ENCODE measurements around the gene PRKAG2.
"Not testable (repeated sequence)": the region's sequence is repeated elsewhere in the genome, so short reads cannot be mapped to it uniquely, and the experiment has no call there.

PRKAG2 gene

DNA sequence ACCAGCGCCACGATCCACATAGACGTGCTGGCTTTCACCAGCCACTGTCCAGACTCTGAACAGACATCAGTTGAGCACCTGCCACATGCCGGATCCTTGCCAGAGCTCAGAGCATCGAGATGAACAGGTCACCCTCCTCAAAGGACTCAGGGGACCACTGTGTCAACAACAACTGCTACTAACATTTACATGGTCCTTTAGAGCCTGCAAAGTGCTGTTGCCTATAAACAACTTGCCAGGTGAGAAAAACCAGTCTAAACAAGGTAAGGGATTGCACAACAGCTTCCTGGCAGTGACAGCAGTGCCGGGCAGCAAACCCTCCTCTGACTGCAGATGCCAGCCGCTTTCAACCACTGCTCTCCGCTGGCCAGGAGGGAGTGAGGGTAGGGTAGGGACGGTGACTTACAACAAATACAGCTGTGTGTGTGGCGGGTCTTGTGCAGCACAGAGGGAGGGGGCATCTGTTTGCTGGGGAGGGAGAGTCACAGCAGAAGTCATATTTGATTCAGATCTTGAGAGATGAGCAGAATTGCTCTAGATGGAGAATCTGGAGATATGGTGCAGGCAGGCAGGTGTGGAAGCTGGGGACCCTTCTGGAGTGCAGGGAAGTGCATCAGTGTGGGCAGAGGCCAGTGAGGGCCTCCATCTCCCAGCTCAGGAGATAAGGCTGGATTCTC is 324.4 kb downstream of the PRKAG2 start:
- no peak for DNase-seq (ENCODE audit: low read depth in 2 of 2)

DNA sequence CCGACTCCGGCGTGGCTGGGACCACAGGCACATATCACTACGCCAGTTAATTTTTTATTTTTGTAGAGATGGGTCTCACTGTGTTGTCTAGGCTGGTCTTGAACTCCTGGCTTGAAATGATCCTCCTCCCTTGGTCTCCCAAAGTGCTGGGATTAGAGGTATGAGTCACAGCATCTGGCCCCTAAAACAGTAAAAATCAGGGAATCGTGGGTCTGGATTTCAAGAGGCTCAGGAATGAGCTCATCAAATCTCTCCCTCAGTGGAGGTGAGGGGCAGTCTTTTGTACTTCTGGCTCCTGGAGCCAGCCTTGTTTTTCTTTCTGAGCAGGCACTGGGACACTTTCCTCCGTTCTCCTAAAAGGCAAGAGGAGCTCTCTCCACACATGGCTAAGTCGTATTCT is 325.1 kb downstream of the PRKAG2 start:
- DNase-seq (ENCODE audit: low read depth in 2 of 2), result no peak

DNA sequence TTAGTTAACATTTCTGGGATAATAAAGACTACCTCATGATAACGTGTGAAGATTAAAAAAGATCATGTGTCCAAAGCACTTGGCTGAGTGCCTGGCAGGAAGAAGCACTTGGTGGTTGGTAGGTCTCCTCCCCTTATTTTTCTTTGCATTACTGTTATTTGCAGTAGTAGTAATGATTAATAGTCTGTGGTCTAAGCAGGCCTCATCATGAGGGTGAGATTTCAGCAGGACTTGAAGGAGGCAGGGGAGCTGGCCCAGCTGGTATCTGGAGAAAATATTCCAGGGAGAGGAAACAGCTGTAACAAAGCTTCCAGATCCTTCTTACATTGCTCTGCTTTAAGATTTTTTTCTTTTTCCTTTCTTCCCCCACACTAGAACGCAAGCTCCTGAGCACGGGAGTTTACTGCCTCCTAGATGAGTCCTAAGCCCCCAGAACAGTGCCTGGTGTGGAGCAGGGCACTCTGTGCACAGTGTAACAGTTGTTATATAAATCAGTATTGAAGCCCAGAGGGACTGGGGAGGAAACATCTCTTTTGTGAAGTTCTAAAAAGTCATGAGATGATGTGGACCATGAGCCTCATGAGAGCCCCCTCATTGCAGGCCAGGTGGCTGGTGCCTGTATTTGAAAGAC is 326.1 kb downstream of the PRKAG2 start:
- peak; percentile 76 to 80 for DNase-seq (ENCODE audit: low read depth in 2 of 2)

DNA sequence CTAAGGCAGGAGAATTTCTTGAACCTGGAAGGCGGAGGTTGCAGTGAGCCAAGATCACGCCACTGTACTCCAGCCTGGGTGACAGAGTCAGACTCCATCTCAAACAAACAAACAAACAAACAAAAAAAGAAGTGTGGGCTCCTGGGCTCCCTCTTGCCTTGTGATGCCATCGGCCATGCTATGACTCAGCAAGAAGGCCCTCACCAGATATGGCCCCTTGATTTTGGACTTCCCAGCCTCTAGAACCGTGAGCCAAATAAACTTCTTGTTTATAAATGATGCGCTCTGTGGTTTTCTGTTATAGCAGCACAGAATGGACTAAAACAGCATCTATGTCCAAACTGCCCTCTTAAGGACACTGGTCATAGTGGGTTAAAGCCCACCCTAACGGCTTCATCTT is 327.3 kb downstream of the PRKAG2 start:
- no peak for DNase-seq (ENCODE audit: low read depth in 2 of 2)

DNA sequence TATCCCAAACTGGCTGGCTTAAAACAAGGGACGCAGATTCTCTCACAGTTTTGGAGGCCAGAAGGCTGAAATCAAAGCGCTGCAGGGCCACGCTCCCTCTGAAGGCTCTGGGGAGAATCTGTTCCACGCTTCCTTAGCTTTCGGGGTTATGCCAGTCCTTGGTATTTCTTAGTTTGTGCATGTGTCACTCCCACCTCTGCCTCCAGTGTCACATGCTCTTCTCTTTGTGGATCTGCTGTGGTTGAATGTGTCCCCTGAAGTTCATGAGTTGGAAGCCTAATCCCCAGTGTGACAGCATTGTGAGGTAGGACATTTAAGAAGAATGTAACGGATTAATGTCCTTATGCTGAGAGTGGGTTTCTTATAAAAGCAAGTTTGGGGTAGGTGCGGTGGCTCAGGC is 327.8 kb downstream of the PRKAG2 start:
- DNase-seq (ENCODE audit: low read depth in 2 of 2), result no peak

- no peak for DNase-seq (ENCODE audit: low read depth in 2 of 2)
Observed at GRCh38 chr7:151544183-151544582, 332.7 kb downstream of the PRKAG2 start.

GRCh38 chr7:151542606-151543130 is 334.2 kb downstream of the PRKAG2 start:
- no peak for DNase-seq (ENCODE audit: low read depth in 2 of 2)

GRCh38 chr7:151541709-151542499 is 335.0 kb downstream of the PRKAG2 start:
- no peak for DNase-seq (ENCODE audit: low read depth in 2 of 2)

GRCh38 chr7:151540146-151540545 is 336.8 kb downstream of the PRKAG2 start:
- DNase-seq (ENCODE audit: low read depth in 2 of 2), result no peak

DNA sequence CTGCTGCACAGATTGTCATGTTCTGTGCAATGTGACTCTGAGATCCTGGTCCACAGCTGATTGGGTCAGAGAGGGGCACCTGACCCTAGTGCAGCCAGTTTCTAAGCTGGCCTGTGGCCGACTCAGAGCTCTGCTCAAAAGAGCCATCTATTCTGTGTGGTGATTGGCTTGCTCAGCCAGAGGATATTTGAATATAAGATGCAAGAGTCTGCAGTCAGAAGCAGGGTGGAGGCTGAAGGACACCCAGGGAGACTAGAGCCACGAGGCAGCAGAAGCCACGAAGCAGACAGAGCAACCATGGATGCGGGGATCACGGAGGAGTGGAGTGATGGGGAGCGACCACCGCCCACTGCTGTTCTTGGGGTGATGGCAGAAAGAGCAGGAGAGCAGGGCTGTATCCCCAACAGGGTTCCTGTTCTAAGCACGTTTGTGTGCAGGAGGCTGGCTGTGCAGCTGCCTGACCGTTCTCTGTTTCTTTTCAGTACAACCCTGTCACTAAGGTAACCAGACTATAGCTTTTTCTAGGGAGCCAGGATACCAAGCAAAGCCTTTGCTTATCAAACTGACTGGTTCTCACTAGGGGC is 337.7 kb downstream of the PRKAG2 start:
- DNase-seq (ENCODE audit: low read depth in 2 of 2), result no peak

GRCh38 chr7:151537818-151538561 is 338.9 kb downstream of the PRKAG2 start:
- DNase-seq (ENCODE audit: low read depth in 2 of 2), result no peak

- not testable (repeated sequence) for DNase-seq (ENCODE audit: low read depth in 2 of 2)
Observed at GRCh38 chr7:151536178-151536577, 340.7 kb downstream of the PRKAG2 start.

DNA sequence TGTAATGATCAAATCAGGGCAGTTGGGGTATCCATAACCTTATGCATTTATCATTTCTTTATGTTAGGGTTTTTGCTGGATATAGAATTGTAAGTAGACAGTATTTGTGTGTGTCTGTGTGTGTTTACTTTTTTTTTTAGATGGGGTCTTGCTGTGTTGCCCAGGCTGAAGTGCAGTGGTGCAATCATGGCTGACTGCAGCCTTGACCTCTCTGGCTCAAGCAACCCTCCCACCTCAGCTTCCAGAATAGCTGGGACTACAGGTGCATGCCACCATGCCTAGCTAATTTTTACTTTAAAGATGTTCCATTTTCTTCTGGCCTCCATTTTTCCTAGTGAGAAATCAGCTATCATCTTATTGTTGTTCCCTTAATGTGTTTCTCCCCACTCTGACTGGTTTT is 347.1 kb downstream of the PRKAG2 start:
- DNase-seq (ENCODE audit: low read depth in 2 of 2), result no peak

- no peak for DNase-seq (ENCODE audit: low read depth in 2 of 2)
Observed at GRCh38 chr7:151524845-151525244, 352.1 kb downstream of the PRKAG2 start.

GRCh38 chr7:151524331-151524730 is 352.6 kb downstream of the PRKAG2 start:
- DNase-seq (ENCODE audit: low read depth in 2 of 2), result no peak

DNA sequence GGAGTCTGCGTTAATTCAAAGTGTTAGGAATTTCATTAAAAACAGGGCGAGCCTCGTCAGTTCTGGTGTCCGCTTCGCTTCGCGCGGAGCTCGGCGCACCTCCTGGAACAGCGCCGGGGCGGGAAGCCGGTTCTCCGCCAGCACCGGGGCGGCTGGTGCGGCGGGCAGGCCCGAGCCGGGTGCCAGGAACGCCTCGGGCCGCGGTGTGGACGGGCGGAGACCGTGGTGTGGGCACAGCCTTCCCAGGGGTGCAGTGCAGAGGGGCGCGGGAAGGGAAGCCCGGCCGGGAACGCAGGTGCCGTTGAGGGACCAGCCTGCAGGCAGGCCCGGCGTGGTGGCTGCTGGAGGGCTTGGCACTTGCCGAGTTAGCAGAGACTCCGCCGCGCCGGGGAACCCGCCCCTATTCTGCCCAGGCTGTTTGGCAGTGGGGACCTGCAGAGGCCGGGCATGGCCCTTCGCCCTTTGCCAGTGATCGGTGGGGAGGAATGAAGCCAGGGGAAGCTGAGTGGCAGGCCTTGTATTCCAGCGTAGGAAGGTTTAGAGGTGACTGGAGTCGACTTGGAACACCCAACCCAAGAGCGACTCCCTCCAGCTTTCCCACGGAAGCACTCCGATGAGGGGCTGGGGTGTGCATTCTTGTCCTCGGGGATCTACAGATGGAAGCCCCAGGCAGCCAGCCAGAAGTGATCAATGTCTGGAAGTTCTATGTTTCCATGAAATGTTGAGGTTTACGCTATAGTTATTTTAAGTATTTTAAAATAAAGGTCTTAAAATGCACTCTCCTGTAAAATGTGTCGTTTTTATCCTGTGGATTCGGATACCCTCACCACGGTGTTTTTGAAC is 356.3 kb downstream of the PRKAG2 start:
- DNase-seq (ENCODE audit: low read depth in 2 of 2), result no peak

GRCh38 chr7:151519765-151520418 is 357.0 kb downstream of the PRKAG2 start, which contains the start of gene RHEB:
TSS of gene RHEB (minus strand) at chr7:151519895. CDS start at chr7:151519511, 384 bp downstream.
- peak; percentile 99 for DNase-seq (ENCODE audit: low read depth in 2 of 2)

DNA sequence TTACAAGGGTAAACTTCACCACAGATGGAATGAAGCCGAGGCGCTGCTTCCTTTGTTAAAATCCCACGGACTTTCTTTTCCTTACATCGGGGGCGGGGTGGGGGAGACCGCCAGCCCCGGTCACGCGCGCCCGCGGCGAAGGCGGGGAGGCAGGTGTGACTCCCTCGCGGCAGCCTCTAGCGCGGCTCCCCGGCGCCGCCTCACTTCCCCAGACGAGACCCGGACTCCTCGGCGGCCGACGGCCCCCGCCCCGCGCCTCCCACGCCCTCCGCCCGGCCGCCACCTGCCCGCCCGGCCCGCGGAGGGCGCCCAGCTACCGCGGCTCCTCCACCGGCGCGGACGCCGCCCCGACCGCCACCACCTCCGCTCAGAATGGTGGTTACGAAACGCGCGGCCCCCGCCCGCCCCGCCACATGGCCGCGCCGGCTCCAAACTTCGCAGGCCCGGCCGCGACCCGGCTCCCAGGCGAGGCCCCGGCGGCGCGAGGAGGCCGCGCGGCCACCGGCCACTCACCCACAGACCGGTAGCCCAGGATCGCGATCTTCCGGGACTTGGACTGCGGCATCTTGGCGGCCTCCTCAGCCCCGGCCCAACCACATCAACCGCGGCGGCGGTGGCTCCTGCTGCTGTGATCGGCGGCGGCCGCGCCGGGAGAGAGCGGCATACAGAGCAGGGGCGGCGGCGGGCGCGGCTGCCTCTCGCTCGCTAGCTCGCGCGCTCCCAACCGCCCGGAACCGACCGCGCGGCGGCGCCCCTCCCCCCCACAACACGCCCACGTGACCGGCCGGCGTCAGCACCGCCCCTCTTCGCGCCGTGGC is 357.8 kb downstream of the PRKAG2 start:
- DNase-seq (ENCODE audit: low read depth in 2 of 2), result not testable (repeated sequence)

All from fibroblast of skin of left quadriceps (primary cell).